ENCODE data around the gene HIPK1. TPM values are rescaled to one million over a fixed set of nuclear protein-coding genes. Genes with fewer than 3 reads are reported as not detected.
"Not testable (repeated sequence)": the region's sequence is repeated elsewhere in the genome, so short reads cannot be mapped to it uniquely, and the experiment has no call there.

Gene HIPK1
- polyA plus RNA-seq, 1 donor: 28.4 TPM

DNA sequence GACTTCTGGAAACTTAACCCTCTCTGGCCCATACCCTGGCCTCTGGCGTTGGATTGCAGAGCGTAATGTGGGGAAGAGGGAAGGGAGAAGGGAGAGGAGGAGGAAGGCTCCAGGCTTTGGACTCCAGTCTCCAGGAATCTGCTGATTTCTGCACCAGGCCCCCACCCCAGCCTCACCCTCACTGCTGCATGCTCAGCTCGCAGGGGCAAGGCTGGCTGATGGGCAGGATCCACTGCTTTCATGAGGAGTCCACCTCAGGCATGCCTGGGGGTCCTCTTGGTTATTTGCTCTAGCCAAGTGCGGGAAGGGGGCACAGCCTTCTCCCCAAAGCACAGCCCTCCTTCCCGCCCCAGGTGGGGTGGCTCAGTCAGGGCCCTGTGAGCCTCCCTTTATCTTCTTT lies 53.8 kb downstream of the HIPK1 start:
- no peak for DNase-seq (ENCODE audit: low read depth)

DNA sequence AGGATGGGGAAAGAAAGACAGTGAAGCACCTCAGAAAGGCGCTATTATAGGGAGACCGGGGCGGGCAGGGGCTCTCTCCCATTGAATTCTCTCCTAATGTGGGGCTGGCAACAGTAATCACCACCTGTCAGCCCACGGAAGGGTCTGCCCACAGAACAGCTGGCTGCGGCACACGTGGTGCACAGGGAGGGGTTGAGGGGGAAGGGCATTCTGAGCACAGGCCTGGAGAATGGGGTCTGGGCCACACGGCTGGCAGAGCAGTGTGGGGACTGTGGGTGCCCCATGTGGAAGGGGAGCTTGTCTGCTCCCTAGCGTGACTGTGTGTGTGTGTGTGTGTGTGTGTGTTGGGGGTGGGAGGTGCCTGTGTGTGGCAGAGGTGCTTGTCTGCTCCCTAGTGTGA lies 54.3 kb downstream of the HIPK1 start:
- no peak for DNase-seq (ENCODE audit: low read depth)

DNA sequence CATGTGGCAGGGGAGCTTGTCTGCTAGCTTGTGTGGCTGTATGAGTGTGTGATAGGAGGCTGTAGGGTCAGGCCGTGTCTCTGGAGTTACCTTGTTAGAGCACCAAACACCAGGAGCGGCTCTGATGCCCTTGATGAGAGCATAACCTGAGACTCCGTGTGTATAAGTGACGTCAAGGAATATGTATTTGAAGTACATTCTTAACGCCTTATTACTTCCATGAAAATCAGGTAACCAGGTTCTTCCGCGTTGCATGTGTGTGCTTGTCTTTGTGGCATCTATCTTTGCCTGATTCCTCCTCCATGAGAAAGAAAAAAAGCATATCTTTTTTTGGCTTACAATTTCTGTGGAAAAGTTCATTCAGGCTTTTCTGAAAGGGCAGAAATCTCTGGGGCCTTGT lies 54.7 kb downstream of the HIPK1 start:
- DNase-seq (ENCODE audit: low read depth): no peak

DNA sequence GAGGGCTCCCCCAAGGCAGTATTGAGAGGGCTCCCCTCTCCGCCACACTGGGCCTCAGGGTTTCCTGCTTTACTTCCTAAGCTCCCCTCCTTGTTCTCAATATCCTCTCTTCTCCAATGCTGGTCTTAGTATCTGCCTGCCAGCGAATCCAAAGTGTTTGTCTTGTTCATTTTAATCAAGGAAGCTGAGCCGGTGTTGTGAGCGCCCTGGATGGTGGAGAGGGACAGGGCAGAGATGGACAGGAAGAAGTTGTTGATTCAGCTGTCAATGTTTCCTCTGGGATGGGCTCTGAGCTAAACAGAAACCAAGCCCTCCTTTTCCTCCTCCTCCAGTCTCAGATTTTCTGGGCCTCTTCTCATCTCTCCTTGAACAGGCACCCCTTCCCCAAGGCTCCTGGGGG lies 55.6 kb downstream of the HIPK1 start:
- DNase-seq (ENCODE audit: low read depth): no peak

DNA sequence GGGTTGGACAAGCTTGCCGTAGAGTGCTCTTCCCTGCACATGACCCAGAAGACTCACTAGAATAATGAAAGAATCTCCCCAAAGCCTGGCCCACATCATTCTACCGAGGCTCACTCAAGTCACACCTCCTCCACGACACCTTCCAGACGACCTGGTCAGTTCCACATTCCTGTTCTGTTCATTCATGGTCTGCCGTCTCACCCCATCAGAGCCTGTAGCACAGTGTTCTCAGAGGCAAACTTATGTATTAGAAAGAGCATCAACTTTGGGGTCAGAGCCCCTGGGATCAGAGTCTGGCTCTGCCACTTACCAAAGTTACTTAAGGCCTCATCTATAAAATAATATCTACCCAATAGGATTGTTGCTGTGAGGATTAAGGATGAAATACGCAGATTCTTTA lies 57.7 kb downstream of the HIPK1 start:
- no peak for DNase-seq (ENCODE audit: low read depth)

DNA sequence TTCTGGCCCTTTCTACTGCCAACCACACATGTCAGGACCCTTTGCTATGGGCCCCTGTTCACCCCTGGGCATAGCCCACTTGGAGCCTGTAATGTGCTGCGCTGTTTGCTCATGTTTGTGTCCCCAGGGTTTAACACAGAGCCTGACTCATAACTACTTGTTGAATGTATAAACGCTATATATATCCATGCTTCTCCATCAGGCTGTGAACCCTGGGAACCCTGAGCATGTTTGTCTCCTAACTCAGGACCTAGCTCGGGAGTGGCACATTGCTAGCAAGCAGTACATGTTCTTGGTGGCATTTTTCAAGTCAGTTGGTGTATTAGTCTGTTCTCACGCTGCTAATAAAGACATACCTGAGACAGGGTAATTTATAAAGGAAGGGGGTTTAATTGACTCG lies 58.1 kb downstream of the HIPK1 start:
- DNase-seq (ENCODE audit: low read depth): no peak

DNA sequence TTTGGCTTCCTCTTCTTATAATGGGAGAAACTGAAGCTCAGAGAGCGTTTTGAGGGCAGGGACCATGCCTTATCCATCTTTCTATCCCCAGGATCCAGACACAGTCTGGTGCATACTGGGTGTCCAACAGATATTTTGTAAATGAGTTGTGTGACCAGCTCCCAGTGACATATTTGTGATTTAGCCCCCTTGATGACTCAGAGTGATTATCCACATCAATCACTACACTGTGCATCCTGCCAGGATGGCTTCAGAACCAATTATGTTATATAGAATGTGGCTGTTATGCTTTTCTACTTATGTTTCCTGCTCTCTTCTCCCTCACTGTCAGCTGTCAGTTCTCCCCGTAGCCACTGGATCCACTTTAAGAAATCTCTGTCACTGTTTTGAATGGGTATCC lies 61.4 kb downstream of the HIPK1 start:
- no peak for DNase-seq (ENCODE audit: low read depth)

DNA sequence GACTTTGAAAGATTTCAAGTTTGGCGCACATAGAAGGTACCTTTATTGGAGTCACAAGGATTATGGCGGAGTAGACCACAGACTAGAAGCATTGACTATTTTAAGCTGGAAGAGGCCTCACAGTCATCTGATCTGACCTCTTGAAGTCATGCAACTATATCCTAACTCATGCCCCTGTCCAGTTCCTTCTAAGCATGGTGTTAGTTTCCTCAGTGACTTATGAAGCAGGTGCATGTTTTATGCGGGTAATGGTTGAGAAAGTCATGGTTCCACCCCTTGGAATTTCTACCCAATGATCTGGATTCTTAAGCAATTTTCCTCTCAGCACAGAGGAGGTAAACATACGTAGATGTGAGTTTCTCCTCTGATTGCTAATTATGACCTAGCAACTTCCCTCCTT lies 61.8 kb downstream of the HIPK1 start:
- no peak for DNase-seq (ENCODE audit: low read depth)

DNA sequence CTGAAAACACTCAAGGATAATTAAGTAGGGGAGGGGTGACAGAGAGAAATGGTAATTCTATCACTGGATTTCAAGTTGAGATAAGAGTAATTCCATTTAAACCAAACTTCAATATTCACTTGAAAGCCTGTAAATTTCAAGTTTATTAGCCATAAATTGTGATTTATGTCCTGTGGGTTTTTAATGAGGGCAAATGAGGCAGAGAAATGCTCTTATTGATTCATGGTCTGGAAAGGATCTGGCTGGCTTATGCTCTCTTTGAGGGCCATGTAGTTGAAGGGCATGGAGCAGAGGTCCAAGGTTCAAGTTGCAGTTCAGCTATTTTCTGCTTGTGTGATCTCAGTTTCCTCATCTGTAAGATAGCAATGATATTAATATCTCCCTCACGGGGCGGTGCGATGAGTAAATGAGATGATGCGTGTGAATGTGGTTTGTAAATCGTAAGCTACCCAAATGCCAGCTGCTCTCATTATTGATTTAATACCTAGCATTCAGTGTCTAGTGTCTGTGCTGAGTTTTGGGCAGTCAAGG lies 62.4 kb downstream of the HIPK1 start:
- DNase-seq (ENCODE audit: low read depth): no peak

DNA sequence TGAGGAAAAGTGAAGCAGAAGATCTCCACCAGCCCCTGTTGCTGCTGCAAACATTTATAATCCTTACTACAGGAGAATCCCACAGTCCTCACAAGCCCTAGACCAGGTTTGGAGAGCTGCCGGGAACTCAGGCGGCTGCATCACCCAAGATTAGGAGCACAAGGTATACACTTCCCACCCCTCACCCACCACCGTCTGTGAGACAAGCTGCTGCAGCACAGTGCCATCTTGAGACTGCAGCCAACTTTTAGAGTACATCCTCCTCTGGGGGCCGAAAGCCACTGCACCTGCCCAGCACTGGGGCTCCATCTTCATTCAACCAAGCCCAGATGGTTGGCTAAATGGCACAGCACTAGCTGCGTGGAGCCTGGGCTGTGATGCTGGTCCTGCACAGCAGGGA lies 63.9 kb downstream of the HIPK1 start:
- DNase-seq (ENCODE audit: low read depth): no peak

DNA sequence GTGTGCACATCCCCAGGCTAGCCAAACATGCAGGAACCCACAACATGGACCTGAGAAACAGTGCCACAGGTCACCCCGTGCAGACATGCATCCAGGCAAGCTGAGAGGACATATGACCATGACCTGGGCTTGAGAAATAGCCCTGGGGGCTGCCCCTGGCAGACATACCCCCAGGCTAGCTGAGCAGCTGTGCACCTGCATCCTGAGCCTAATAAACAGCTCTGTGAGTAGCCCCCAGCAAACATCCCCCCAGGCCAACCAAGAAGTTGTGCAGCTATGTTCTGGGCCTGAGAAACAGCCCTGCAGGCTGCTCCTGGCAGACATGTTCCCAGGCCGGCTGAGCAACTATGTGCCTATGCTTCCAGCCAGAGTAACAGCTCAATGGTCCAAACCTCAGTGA lies 64.6 kb downstream of the HIPK1 start:
- DNase-seq (ENCODE audit: low read depth): no peak

DNA sequence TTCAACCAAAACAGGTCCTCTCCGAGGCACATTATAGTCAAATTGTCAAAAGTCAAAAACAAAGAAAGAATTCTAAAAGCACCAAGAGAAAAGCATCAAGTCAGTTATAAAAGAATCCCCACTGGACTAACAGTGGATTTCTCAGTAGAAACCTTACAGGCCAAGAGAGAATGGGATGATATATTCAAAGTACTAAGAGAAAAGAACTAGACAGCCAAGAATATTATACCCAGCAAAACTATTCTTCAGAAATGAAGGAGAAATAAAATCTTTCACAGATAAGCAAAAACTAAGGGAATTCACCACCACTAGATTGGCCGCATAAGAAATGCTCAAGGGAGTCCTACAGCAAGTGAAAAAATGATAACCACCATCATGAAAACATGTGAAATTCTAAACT lies 66.3 kb downstream of the HIPK1 start:
- DNase-seq (ENCODE audit: low read depth): no peak

DNA sequence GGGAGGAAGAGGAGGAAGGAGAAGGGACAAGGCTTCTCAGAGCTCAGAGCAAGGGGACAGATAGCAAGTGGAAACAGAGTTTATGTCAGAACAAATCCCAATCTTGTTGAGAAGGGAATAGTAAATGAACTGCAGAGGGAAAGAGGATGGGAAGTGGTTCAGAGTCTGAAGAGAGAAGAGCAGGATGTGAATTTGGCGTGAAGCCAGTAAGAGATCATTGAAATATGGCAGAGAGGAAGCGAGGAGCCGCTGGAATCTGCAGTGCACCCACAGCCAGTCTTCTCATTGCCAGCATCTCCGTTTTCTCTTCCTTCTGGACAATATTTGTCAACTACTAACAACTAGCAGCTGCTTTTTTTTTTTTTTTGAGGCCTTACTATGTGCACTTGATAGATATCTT lies 69.2 kb downstream of the HIPK1 start:
- no peak for DNase-seq (ENCODE audit: low read depth)

DNA sequence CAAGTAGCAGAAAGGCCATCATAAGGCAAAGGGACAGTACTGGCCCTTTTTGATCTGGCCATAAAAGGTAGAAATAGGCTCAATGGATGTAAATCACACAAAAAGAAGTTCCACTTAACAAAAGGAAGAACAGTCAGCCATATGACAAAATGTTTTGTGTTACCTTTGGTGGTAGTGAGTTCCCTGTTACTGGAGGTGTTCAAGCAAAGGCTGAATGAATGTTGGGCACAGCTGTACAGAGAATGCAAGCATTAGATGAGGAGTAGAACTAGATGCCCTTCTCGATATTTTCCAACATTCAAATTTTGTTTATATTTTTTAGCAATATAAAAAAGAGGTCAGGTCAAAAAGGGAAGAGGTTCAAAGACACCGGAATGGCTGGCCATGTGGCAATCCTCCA lies 70.1 kb downstream of the HIPK1 start:
- DNase-seq (ENCODE audit: low read depth): no peak

DNA sequence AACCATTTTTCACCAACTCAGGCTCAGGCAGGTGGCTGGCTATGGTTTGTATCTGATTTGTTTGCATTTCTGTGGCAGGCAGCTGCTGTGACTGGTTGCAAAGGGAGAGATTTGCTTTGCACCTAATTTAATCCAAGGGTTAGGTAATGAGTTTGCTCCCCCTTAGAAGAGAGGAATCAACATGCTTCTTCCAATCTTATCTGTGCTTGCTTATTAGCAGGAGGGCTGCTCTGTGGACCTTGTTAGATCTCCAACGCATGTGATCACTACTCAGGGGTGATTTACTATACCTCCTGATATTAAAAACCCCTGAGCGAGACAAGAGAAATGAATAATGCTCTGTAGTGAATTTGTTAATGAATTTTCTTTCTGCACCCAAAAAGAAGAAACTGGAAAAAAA lies 70.7 kb downstream of the HIPK1 start:
- no peak for DNase-seq (ENCODE audit: low read depth)

DNA sequence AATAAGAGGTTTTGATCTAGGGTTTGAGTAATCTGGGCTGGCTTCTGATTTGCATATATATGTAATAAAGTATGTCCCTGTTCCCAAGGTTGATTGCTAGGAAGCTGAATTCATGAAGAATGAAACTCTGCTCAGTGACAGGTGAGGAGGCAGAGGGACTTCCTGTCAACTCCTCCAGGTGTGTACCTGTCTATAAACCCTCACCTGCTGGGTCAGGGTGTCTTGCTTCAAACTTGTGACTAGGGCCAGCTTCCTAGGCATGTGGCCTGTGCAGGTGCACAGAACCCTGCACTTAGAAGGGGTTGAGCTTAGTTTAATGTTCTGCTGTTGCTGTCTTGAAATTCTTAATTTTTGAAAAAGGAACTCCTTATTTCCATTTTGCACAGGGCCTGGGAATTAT lies 71.3 kb downstream of the HIPK1 start:
- no peak for DNase-seq (ENCODE audit: low read depth)

DNA sequence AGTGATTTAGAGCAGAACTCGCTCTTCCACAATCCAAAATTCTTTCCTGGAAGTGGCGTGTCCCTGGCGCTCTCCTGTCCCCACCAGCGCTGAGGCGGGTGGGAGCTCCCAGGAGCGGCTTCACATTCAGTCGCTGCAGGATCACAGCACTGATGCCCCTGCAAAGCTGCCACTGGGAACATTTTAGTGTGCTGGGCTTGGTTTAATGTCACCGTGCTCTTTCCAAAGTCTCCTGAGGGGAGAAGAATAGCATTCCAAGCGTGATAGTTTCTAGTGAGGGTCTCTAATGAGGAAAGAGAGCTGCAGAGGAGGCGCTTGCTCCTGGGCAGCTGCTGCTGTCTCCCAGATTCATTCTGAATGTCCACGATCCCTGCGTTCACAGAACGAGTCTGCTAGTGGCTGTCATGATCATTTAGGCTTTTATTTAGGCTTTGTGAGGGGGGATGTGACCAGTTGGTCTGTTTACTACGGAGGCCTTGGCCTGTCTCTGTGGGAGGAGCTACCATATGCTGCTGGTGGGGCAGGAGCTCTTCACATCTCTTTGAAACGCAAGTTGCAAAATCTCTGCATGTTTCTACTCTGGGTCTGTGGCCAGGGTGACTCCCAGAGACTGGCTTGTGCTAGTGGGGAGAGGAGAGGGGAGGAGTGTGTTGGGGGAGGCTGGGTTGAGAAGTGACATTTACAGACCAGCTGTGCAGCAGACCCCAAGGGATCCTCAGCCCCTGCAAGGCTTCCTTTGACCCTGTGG lies 73.5 kb downstream of the HIPK1 start:
- no peak for DNase-seq (ENCODE audit: low read depth)

DNA sequence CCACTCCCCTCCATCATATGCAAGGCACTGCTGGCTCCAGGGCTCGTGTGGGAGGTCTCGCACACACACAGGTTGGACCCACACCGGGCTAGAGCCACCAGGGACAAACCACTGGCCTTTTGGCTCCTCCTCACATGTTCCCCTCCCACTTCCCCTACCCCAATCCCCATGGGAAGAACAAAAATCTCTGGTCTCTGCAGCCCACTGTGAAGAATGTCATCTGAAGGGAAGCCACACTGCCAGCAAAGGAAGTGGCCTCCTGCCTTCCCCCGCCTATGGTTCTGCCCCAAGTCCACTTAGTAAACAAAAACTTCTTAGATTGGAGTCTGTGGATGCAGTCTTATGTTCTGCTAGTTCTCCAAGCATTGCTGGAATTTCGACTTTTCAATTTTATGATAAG lies 74.3 kb downstream of the HIPK1 start:
- DNase-seq (ENCODE audit: low read depth): no peak

DNA sequence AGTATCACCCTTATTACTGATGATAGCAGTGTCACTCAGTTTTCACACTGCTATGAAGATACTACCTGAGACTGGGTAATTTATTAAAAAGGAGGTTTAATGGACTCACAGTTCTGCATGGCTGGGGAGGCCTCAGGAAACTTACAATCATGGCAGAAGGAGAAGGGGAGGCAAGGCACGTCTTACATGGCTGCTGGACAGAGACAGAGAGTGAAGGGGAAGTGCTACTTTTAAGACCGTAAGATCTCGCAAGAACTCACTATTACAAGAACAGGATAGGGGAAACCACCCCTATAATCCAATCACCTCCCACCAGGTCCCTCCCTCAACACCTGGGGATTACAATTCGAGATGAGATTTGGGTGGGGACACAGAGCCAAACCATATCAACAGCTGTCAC lies 77.7 kb downstream of the HIPK1 start:
- DNase-seq (ENCODE audit: low read depth): not testable (repeated sequence)

DNA sequence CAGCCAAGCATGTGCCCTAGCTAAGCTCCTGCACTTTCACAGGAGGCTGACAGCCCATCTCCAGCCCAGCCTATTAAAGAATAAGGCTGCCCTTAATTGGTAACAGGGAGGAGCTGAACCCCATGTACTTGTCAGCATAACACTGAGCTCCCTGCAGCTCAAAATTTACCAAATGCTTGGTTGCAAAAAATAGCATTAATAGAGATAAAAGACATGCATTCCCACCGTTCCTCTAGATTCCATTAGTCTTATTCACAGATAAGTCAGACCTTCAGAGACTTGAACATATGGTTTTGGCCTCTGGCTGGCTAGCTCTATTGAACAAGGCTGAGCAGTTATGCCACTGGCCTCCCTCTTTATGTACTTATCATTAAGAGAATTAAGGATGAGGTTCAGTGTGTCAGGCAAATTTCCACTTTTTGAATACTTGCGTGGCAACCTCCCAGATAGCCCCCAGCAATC lies 79.4 kb downstream of the HIPK1 start:
- DNase-seq (ENCODE audit: low read depth): no peak

DNA sequence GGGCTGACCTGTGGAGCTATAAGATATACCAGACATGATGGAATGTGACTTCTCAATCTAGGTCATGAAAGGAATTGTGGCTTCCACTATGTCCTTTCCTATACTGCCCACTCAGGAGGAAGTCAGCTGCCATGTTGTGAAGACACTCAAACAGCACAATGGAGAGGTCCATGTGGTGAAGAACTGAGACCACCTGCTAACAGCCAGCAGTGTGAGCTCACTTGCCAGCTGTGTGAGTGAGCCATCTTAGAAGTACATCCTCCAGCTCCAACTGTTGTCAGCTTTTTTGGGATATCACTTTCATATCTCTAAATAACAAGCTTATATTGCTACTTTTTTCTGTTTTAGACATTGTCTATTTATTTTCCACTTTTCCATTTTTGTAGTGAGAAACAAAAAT lies 79.9 kb downstream of the HIPK1 start:
- DNase-seq (ENCODE audit: low read depth): no peak

DNA sequence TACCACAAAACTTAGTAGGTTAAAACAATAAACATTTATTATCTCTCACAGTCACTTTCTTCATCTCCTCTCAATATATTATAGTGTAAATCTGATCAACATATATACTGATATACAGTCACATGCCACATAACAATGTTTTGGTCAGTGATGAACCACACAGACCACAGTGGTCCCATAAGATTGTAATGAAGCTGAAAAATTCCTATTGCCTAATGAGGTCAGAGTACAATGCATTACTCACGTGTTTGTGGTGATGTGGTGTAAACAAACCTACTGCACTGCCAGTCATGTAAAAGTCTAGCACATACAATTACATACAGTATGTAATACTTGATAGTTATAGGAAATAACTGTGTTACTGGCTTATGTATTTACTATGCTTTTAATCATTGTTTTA lies 80.3 kb downstream of the HIPK1 start:
- no peak for DNase-seq (ENCODE audit: low read depth)

DNA sequence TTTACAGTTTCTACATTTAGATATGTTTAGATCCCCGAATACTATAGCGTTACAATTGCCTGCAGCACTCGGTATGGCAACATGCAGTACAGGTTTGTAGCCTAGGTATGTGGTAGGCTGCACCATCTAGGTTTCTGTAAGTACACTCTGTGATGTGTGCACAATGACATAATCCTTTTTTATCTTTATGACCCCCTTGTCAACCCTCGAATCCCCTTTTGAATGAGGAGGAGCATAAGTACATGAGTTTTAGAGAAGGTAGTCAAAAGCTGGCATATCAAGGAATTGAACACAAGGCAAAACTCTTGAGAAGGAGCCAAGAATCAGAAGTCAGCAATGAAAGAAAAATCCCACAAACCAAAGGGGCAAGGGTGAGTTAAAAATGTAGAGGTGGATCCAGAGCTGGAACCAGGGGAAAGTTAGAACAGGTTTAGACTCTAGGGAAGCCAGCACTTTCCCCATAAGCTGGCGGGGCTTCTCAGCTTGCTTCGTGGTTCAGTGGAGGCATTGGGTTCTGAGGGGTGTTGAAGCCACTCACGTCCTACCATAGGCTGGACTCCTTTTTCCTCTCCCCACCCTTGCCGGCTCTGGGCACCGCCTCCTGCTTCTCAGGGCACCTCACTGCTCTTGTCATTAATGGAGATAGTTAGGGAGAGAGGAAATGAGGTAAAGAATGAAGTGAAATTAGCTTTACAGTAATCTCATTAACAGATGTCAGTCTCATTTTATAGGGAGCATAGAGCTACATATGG lies 81.5 kb downstream of the HIPK1 start:
- no peak for DNase-seq (ENCODE audit: low read depth)

All from forelimb muscle (tissue), 1 donor.